HG03103 (cell line): ENCODE results near the gene TOX2.

ENCODE experiments used
- ATAC-seq: cut with Tn5 transposase; IDR thresholded peaks from one replicate; pipeline ENCODE4 v1.9.1; 2021; ENCODE audit warnings: low read depth; ENCODE audit not compliant: unreplicated experiment

The TOX2 gene

DNA sequence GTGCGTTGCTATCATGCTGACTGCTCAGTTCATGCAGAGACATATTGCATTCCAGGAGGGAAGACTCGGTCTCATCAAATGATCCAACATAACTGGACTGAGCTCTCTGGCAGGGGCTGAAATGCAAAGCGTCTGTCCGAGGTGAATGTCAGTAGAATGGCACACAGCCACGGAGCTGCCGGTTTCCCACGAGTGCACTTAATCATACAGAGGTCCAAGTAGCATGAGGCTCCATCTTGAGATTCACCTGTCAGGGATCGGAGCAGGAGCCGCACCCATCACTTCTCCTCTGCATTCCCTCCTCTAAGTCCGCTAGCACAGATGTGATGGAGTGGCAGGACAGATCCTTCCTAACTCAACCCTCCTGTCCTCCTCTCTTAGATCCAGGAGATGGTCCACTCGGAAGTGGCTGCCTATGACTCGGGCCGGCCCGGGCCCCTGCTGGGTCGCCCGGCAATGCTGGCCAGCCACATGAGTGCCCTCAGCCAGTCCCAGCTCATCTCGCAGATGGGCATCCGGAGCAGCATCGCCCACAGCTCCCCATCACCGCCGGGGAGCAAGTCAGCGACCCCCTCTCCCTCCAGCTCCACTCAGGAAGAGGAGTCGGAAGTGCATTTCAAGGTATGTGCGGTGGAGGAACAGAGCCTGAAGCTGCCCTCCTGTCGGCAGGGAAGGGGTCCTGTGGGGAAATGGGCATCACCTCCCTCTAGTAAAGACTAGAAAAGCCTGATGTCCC, 136.4 kb downstream of the TOX2 start:
- ATAC-seq = no peak

GRCh38 chr20:44051661-44052000, 137.0 kb downstream of the TOX2 start:
- no peak for ATAC-seq

- ATAC-seq = no peak
These were observed 137.5 kb downstream of the TOX2 start for GRCh38 chr20:44052166-44052565.

- ATAC-seq = no peak
These were observed 138.4 kb downstream of the TOX2 start for GRCh38 chr20:44053046-44053445.

GRCh38 chr20:44054118-44054517, 139.5 kb downstream of the TOX2 start:
- no peak for ATAC-seq

DNA sequence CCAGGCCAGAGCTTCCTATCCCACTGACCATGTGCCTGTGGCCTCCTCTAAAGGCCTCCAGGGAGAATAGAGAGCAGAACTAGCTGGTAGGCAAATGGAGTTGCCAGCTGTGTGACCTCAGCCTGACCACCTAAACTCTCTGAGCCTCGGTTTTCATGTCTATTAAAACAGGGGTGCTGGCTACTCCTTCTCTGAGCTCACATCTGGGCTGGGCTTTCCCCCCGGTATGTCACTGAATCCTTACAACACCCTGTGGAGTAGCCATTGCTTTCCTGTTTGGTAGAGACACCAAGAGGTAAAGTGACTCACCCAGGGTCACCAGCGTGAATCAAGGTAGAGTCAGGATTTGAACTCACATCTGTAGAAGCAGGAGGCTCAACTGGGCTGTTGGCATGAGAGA, 140.2 kb downstream of the TOX2 start:
- no peak for ATAC-seq

DNA sequence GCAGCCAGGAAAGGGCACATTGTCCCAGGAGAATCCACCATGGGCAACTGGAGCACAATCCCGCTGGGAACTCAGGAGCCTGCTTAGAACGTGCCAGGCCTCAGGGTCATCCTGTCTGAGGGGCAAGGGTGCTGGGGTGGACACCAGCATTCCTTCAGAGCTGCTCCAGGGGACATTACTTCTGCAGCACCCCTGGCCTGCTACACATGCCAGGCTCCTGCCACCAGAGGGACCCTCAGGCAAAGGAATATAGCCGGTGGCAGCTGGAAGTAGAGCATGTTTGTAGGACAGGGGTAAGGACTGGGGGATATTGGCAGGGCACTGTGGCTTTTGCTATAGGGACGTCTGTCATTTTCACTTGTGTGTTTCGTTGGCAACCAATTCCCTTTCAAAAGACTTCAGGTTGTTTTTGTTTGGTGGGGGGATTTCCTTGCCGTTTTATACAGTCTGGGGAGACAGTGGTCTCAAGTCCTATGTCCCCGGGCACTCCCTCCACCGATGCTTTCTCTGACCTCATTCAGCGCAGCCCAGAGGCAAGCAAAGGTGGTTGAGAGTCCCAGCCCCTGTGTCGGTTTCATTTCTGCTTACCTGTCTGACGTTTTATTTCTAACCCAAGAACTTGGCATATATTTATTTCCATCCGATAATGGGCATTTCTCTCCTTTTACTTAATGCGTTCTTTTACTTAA, 141.5 kb downstream of the TOX2 start:
- no peak for ATAC-seq

- ATAC-seq = no peak
These were observed 143.3 kb downstream of the TOX2 start for GRCh38 chr20:44057698-44058675.

DNA sequence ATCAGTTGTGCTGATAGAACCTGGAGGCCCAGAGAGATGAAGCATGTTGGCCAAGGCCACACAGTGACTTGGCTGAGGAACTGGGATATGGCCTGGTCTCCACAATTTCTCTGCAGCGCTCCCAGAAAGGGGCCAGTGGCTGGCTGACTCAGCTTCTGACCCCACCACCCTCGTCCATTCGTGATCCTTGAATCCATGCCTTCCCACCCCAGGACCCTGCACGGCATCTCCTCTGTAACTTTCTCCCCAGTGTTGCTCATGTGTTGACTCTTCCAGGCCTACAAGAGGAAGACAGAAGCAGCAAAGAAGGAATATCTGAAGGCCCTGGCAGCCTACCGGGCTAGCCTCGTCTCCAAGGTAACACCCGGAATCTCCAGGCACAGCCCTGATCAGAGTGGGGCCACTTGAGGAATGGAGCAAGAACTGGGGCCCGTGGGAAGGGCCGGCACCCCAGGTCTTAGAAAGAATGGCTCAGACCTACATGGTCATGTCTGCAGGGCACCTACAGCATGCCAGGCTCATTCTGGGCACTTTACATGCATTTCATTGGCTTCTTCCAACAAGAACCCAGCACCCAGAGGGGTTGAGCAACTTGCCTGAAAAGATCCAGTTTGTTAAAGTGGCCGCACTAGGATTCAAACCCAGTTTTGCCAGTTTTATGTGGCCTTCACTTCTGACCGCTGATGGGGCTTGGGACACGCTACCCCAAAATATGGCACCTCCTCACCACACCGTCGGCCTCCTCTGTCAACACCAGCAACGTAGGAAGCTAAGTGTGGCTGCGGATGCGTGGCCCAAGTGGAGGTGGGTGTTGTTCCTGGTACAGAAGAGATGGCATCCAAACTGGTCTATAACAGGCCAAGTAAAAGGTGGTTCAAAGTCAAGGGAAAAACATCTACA, 150.1 kb downstream of the TOX2 start:
- ATAC-seq = no peak

DNA sequence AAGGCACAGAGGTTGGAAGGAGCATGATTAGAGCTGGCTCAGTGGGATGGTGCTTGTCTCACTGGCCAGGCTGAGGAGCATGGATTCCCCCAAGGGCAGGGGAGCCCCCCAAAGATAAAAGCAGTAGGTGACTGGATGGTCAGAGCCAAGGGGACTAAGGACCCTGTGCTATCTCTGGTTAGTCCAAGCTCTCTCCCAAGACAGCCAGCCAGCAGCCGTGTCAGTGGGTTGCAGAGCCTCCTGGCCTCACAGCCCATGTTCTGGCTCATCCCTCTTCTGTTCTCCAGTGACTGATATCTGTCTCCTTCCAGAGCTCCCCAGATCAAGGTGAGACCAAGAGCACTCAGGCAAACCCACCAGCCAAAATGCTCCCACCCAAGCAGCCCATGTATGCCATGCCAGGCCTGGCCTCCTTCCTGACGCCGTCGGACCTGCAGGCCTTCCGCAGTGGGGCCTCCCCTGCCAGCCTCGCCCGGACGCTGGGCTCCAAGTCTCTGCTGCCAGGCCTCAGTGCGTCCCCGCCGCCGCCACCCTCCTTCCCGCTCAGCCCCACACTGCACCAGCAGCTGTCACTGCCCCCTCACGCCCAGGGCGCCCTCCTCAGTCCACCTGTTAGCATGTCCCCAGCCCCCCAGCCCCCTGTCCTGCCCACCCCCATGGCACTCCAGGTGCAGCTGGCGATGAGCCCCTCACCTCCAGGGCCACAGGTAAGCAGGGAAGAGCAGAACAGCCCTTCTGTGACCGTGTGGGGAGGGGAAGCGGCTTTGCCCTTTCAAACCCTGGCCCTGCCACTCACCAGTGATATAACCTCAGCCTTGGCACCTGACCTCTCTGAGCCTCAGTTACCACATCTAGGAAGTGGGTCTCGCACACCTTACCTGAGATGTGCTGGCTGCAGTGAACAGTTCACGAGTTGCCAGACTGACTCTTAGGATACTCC, 151.0 kb downstream of the TOX2 start:
- ATAC-seq = no peak

GRCh38 chr20:44066645-44067606, 152.3 kb downstream of the TOX2 start:
- no peak for ATAC-seq

DNA sequence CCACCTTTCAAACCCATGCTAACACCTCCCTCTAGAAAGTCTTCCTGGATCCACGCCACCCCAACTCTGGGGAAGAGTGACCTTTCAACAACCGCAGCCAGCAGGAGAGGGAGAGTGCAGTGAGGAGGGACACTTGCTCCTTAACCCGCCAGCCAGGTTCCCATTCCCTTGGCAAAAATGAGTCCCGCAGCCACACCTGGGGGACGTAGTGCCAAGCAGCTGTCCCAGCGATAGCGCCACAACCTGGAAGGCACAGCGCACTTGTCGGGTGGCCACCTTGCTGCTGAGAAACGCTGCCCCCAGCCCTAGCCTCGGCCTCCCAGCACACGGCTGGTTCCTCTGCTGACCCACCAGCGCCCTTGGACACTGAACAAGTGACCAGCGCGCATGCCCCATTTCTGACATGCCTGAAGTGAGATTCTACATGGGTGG, 153.0 kb downstream of the TOX2 start:
- no peak for ATAC-seq

DNA sequence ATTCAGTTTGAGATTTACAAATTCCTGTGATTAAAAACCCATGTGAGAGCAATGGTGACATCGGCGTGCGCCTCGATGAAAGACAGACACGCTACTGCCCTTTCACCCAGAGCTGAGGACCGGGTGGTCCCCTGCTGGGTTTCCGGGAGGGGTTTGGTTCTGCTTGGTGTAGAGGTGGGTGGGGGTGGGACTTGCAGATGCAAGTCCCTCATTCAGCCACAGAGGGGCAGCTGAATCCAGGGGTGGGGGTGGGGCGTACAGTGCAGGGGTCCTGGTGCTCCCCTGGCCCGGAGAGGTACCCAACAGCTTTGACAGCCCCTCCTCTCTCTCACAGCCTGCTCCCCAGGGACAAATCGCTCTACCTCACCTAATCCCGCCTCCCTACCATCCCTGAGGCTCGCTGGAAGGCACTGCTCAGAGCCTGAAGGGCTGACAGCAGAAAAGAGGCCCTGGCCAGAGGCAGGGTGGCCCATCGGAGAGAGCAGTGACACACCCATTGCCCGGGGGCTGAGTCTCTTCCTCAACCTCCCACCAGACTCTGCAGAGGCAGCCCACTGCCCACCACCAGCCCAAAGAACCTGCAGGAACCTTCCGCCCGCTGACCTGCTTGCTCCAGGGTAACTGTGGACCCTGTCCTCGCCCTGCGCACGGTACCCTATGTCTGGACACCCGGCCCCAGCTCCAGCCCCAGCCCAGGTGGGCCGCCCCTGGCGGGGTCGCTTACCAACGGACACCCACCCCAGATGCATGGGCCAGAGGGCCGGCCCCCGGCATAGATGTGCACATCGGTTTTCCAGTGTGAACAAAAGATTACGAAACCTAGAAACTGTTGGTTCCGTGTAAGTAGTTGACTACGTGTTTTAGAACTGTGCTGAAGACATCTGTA, 153.9 kb downstream of the TOX2 start:
- no peak for ATAC-seq

DNA sequence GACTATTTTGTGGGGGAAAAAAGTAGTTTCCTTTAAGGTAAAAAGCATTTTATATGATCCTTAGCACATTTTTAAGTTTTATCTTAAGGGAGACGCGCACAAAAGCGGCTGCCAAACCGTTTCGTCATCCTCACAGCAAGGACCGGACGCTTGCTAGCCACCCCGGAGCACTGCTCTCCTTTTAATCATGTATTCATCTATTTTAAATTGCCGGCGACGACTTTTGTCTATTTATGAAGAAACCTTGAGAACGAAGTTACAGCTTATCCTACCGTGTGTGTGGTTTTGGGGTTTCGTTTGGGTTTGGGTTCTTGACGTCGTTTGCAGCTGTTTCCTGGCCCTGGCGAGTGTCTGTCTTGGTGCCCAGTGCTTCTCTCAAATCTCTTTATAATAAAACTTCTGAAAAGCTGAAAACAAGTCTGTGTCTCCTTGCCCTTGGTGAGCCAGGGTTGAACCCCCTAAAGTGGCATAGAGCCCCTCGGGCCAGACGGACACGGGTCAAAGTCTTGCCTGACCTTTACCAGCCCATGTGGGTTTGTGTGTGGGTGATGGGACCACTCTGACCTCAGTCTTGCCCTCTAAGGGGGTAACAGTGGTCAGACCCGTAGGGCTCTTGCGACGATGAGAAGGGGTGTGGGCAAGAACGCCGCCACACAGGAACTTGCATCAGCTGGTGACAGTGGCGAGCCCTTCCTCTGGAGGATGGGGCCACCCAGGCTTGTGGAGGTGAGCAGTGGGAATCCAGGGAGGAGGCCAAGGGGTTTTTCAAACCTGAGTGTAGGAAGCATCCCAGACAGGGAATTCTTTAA, 154.8 kb downstream of the TOX2 start:
- no peak for ATAC-seq

GRCh38 chr20:44070139-44070900, 155.7 kb downstream of the TOX2 start:
- no peak for ATAC-seq
